Stimulated activated naive CD8-positive, alpha-beta T cell treated with anti-CD3 and anti-CD28 coated beads, Interleukin-15, Interleukin-2, amounts not matched to agents 100 ng/mL and 50 ng/mL, for 24 hours (primary cell): Measurements from ENCODE around the gene TGIF2.
A peak's percentile ranks its signal among the peaks of the same experiment; 100 is the strongest.

ENCODE experiments used
- H3K27ac Mint-ChIP-seq: one replicate; pipeline ENCODE4 v1.8.0; 2021; ENCODE audit warnings: mild to moderate bottlenecking, mixed read lengths
- H3K27me3 Mint-ChIP-seq: one replicate; pipeline ENCODE4 v1.8.0; 2021; ENCODE audit warnings: mixed read lengths
- H3K36me3 Mint-ChIP-seq: one replicate; pipeline ENCODE4 v1.8.0; 2021; ENCODE audit warnings: low read depth, mixed read lengths
- H3K4me1 Mint-ChIP-seq: one replicate; pipeline ENCODE4 v1.8.0; 2021; ENCODE audit warnings: low read depth, mixed read lengths
- H3K4me3 Mint-ChIP-seq: one replicate; pipeline ENCODE4 v1.8.0; 2021; ENCODE audit warnings: mild to moderate bottlenecking, mixed read lengths
- H3K9me3 Mint-ChIP-seq: one replicate; pipeline ENCODE4 v1.8.0; 2021; ENCODE audit warnings: mixed read lengths

Gene TGIF2

GRCh38 chr20:36611625-36612024, 38.2 kb downstream of the TGIF2 start:
- peaks cover 69% of the 10 kb centered on the region for H3K36me3 Mint-ChIP-seq

GRCh38 chr20:36613974-36614373, 40.6 kb downstream of the TGIF2 start:
- peaks cover 12% of the 10 kb centered on the region for H3K4me1 Mint-ChIP-seq
- H3K27me3 Mint-ChIP-seq = no peaks in the 10 kb centered on the region
- no peaks in the 10 kb centered on the region for H3K9me3 Mint-ChIP-seq

More at GRCh38 chr20:36611625-36612024, 38.2 kb downstream of the TGIF2 start:
- Mint-ChIP-seq H3K9me3 (no peaks in the 10 kb centered on the region), H3K27ac (peak overlapping the region; percentile 63), H3K4me3 (no peak overlapping the region), H3K4me1 (peaks cover 29% of the 10 kb centered on the region), H3K27me3 (no peaks in the 10 kb centered on the region)

GRCh38 chr20:36614781-36615557, 41.6 kb downstream of the TGIF2 start:
- Mint-ChIP-seq H3K4me1 (peaks cover 12% of the 10 kb centered on the region), H3K27me3 (no peaks in the 10 kb centered on the region), H3K4me3 (no peak overlapping the region), H3K36me3 (peaks cover 49% of the 10 kb centered on the region), H3K27ac (no peak overlapping the region), H3K9me3 (no peaks in the 10 kb centered on the region)

More at GRCh38 chr20:36613974-36614373, 40.6 kb downstream of the TGIF2 start:
- Mint-ChIP-seq H3K36me3 (peaks cover 56% of the 10 kb centered on the region), H3K4me3 (no peak overlapping the region), H3K27ac (peak overlapping the region; percentile 16)

- Mint-ChIP-seq H3K4me3 (no peak overlapping the region), H3K27me3 (no peaks in the 10 kb centered on the region), H3K4me1 (peaks cover 13% of the 10 kb centered on the region), H3K36me3 (peaks cover 35% of the 10 kb centered on the region), H3K27ac (peak overlapping the region; percentile 22), H3K9me3 (no peaks in the 10 kb centered on the region)
Measured at GRCh38 chr20:36620917-36621316, 47.5 kb downstream of the TGIF2 start.

- H3K36me3 Mint-ChIP-seq = peaks cover 48% of the 10 kb centered on the region
Measured at GRCh38 chr20:36623444-36623843, 50.0 kb downstream of the TGIF2 start.

GRCh38 chr20:36624068-36624943, 50.9 kb downstream of the TGIF2 start:
- Mint-ChIP-seq H3K4me1 (peaks cover 34% of the 10 kb centered on the region), H3K27me3 (no peaks in the 10 kb centered on the region), H3K36me3 (peaks cover 52% of the 10 kb centered on the region), H3K9me3 (no peaks in the 10 kb centered on the region), H3K4me3 (no peak overlapping the region), H3K27ac (peak overlapping the region; percentile 51)

More at GRCh38 chr20:36623444-36623843, 50.0 kb downstream of the TGIF2 start:
- Mint-ChIP-seq H3K9me3 (no peaks in the 10 kb centered on the region), H3K27ac (no peak overlapping the region), H3K27me3 (no peaks in the 10 kb centered on the region), H3K4me3 (no peak overlapping the region), H3K4me1 (peaks cover 27% of the 10 kb centered on the region)

GRCh38 chr20:36624944-36625324, 51.5 kb downstream of the TGIF2 start:
- H3K27me3 Mint-ChIP-seq = no peaks in the 10 kb centered on the region
- H3K4me1 Mint-ChIP-seq = peaks cover 40% of the 10 kb centered on the region
- H3K36me3 Mint-ChIP-seq = peaks cover 57% of the 10 kb centered on the region
- no peaks in the 10 kb centered on the region for H3K9me3 Mint-ChIP-seq
- H3K27ac Mint-ChIP-seq = no peak overlapping the region
- no peak overlapping the region for H3K4me3 Mint-ChIP-seq

- no peak overlapping the region for H3K27ac Mint-ChIP-seq
- peaks cover 53% of the 10 kb centered on the region for H3K4me1 Mint-ChIP-seq
- H3K9me3 Mint-ChIP-seq = no peaks in the 10 kb centered on the region
- H3K27me3 Mint-ChIP-seq = no peaks in the 10 kb centered on the region
- peaks cover 63% of the 10 kb centered on the region for H3K36me3 Mint-ChIP-seq
- no peak overlapping the region for H3K4me3 Mint-ChIP-seq
Measured at GRCh38 chr20:36628076-36628475, 54.7 kb downstream of the TGIF2 start.

- peak overlapping the region; percentile 66 for H3K4me3 Mint-ChIP-seq
- peaks cover 53% of the 10 kb centered on the region for H3K36me3 Mint-ChIP-seq
Measured at GRCh38 chr20:36629719-36630681, 56.6 kb downstream of the TGIF2 start.

GRCh38 chr20:36631646-36632045, 58.2 kb downstream of the TGIF2 start:
- Mint-ChIP-seq H3K27ac (no peak overlapping the region), H3K36me3 (peaks cover 59% of the 10 kb centered on the region), H3K9me3 (no peaks in the 10 kb centered on the region), H3K4me1 (peaks cover 44% of the 10 kb centered on the region), H3K27me3 (no peaks in the 10 kb centered on the region), H3K4me3 (no peak overlapping the region)

More at GRCh38 chr20:36629719-36630681, 56.6 kb downstream of the TGIF2 start:
- peak overlapping the region; percentile 95 for H3K27ac Mint-ChIP-seq
- peaks cover 44% of the 10 kb centered on the region for H3K4me1 Mint-ChIP-seq
- no peaks in the 10 kb centered on the region for H3K9me3 Mint-ChIP-seq
- H3K27me3 Mint-ChIP-seq = no peaks in the 10 kb centered on the region

GRCh38 chr20:36632147-36632486, 58.7 kb downstream of the TGIF2 start:
- Mint-ChIP-seq H3K27ac (no peak overlapping the region), H3K9me3 (no peaks in the 10 kb centered on the region), H3K36me3 (peaks cover 58% of the 10 kb centered on the region), H3K4me1 (peaks cover 41% of the 10 kb centered on the region), H3K27me3 (no peaks in the 10 kb centered on the region), H3K4me3 (no peak overlapping the region)

GRCh38 chr20:36632487-36633284, 59.3 kb downstream of the TGIF2 start:
- Mint-ChIP-seq H3K4me1 (peaks cover 37% of the 10 kb centered on the region), H3K4me3 (no peak overlapping the region)

GRCh38 chr20:36633285-36633772, 59.9 kb downstream of the TGIF2 start:
- Mint-ChIP-seq H3K27ac (no peak overlapping the region), H3K27me3 (no peaks in the 10 kb centered on the region), H3K4me1 (peaks cover 31% of the 10 kb centered on the region), H3K4me3 (no peak overlapping the region), H3K36me3 (peaks cover 53% of the 10 kb centered on the region), H3K9me3 (no peaks in the 10 kb centered on the region)

More at GRCh38 chr20:36632487-36633284, 59.3 kb downstream of the TGIF2 start:
- Mint-ChIP-seq H3K9me3 (no peaks in the 10 kb centered on the region), H3K27me3 (no peaks in the 10 kb centered on the region), H3K27ac (peak overlapping the region; percentile 4), H3K36me3 (peaks cover 54% of the 10 kb centered on the region)
